Left hindlimb (tissue), 1 donor: ENCODE data around the gene CRISP2.

Experiments
- DNase-seq: peaks from one replicate; pipeline ENCODE4 v3.0.0-alpha.2; 2018

Gene CRISP2

GRCh38 chr6:49653942-49654341 lies 59.4 kb downstream of the CRISP2 start:
- DNase-seq = no peak

GRCh38 chr6:49653438-49653837 lies 59.9 kb downstream of the CRISP2 start:
- no peak for DNase-seq

GRCh38 chr6:49651239-49651638 lies 62.1 kb downstream of the CRISP2 start:
- DNase-seq = no peak

- no peak for DNase-seq
Observed at GRCh38 chr6:49649988-49650387, 63.4 kb downstream of the CRISP2 start.

GRCh38 chr6:49648036-49648435 lies 65.3 kb downstream of the CRISP2 start:
- no peak for DNase-seq

- no peak for DNase-seq
Observed at GRCh38 chr6:49647476-49647875, 65.9 kb downstream of the CRISP2 start.

GRCh38 chr6:49646942-49647341 lies 66.4 kb downstream of the CRISP2 start:
- no peak for DNase-seq

GRCh38 chr6:49646130-49646824 lies 67.1 kb downstream of the CRISP2 start:
- no peak for DNase-seq

GRCh38 chr6:49645139-49645538 lies 68.2 kb downstream of the CRISP2 start:
- no peak for DNase-seq
